NCI-H1092 (cell line): ENCODE data around the gene GPC6.

Experiments
- DNase-seq: peaks from one replicate; lab custom pipeline; 2025; lab: John Stamatoyannopoulos, UW

Gene GPC6

DNA sequence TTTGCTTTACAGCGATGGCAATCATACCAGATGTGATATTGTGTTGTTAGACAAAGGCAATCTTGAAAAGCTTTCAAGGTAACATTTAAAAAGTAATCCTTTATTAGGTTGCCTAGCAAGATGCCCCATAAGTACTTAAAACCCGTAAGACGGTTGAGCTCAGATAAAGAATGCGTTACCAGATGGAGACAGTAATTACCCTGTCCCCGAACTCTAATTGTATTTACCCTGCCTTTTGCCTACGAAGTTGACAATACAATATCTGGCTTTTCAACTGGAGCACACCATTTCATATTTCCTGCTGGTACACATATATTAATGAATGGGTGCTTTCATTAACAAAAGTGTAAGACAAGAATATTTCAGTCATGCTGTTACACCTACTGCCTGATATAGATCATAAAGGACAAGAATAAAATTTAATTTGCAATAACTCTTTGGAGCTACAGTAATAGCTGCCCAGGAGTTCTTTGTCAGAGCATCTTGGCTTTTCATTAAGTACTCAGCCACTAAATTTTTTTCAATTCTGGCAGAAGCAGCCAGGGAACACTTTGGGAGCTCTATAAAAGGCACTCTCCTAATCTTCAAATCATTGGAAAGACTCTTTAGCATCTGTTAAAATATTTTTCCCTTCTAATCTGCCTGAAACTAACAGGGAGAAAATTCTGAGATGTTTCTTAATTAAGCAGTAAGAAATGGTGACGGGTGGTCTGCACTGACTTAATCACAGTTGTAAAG lies 1189.1 kb downstream of the GPC6 start:
- DNase-seq = peak; percentile 75

DNA sequence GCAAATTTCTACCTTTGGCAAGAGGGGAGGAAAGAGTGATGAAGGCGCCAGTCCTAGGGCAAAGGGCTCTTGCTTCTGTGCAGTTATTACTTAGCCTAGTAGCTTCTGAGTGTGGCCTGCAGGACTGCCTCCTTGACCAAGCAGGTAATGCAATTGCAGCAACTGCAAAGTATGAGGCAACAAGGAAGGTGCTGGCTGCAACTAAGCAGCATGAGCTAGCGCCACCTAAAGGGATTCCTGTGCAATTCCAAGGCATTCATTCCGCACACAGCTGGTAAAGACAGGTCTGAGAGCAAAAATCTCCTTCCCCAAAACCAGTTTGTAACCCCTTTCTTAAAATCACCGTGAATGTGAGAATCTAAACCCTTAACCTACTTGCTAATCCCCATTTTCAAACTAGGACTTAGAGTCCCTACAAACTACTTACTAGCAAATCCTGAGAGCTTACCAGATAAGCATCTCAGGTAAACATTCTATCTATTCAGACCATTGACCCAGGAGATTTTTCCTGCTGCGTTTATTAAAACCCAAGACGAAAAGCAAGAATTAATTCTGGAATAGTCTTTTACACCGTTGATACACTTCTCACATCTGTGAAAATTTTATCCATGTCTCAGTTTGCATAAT lies 1190.0 kb downstream of the GPC6 start:
- DNase-seq = peak; percentile 78

DNA sequence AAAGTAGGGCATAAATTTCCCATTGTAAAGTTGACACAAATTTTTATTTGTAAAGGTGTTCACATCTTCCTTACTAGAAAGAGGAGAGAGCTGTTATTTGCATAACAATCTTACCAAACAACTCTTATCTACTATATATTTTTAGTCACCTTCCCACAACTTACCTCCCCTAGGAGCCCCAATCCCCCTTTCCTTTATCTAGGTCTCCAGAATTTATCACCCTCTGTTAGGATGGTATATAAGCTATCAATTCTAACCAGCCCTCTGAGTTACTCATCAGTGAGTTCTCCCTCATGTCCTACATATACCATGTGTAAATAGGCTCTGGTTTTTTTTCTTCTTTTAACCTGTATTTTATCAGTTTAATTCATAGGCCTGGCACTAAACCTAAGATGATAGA lies 1190.7 kb downstream of the GPC6 start:
- DNase-seq = no peak

DNA sequence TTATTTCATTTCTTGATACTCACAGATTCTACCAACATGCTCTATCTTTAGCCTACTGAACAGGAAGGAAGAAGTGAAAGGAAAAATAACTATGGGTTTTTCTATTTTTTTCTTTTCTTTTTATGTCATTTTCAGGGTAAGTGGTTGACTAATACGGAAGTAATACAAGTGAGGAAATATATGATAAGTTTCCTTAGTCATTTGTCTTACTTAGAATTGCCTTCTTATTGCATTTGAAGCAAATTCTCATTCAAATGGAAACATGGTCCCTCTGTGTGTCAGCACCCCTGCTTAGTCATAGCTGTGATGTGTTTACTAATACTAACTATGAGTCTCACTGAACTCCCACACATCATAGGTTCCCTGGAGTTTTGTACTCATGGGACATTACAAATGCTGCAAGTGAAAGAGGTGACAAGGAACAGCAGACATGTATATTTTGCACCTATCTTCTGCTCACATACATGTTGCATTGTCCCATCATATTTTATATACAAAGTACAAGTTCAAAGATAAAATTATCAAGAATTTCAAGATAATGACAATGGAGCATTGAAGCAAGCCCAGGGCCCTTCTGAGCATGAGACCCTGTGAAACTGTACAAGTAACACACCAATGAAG lies 1192.8 kb downstream of the GPC6 start:
- DNase-seq = no peak

DNA sequence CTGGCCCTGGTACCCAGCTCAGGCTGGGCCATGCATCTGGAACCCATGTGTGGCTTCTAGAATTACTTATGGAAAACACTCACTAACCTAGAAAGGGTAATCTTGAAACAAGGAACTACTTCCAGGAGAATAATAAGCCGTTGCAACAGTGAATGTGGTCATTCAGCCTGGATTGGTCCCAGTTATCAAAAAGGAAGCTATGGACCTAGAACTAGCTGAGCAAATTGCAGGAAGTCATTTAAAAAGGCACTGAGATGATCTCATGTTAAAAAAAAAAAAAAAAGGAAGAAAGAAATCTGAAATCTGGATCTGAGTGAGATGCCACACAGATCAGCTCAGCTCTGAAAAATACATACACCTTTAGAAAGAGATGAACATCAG lies 1193.3 kb downstream of the GPC6 start:
- DNase-seq = no peak

DNA sequence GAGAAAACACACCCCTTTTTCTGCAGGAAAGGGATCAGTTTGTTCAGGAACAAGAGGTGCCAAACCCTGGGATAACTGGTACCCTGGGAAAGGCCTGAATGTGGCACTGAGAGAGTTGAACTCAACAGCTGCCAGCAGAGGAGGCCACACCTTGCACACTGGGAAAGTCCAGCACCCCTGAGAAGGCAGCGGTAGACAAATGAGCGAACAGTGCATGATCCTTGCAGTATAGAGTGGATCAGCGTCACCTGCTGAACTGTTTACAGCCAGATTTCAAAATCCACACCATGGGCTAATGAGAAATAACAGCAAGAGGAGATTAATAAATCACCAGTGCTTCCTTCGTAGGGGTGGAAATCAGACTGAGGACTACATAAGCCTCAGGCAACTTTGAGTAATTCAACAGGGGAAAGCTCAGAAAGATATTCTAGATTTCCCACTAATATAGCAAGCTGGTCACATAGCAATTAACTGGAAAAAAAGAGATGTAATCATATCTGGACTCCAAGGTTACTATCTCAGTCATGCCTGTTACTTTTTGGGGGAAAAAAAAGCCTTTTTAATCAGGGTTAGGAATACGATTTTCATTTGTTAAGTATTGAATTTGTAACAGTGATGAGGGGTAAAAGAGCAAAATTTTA lies 1200.8 kb downstream of the GPC6 start:
- DNase-seq = no peak

DNA sequence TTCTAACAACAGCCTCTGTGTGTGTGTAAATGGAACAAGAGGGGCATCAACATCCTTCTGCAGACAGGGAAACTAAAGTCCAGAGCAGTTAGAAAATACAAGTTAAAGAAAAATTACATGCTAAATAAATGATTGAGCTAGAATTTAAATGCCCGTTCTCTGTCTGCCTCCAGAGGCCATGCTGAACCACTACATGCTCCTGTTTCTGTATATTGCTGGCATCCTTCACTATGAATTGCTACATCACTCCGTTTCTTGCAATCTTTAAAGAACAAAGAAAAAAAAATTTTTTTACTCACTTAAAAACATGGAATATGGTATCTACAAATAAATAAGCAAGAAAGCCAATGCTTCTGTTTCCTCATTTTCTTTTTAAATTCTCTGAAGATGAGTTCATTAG lies 1205.0 kb downstream of the GPC6 start:
- DNase-seq = no peak

DNA sequence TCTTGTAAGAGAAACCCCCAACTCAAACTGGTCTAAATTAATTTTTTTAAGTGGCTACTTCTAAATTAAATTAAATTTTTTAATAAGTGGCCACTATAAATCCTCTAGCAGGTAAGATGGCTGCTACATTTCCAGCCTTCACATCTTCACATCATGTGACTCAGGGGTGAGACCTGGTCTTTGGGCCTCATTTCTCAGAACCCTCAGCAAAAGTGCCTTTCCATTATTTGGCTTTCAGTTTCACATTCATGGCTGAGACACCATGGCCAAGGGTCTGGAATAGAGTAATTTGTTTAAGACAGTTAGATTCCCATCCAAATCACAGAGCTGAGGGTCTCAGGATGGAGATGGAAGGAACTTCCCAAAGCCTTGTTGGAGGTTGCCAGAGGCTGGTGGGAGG lies 1205.4 kb downstream of the GPC6 start:
- no peak for DNase-seq

DNA sequence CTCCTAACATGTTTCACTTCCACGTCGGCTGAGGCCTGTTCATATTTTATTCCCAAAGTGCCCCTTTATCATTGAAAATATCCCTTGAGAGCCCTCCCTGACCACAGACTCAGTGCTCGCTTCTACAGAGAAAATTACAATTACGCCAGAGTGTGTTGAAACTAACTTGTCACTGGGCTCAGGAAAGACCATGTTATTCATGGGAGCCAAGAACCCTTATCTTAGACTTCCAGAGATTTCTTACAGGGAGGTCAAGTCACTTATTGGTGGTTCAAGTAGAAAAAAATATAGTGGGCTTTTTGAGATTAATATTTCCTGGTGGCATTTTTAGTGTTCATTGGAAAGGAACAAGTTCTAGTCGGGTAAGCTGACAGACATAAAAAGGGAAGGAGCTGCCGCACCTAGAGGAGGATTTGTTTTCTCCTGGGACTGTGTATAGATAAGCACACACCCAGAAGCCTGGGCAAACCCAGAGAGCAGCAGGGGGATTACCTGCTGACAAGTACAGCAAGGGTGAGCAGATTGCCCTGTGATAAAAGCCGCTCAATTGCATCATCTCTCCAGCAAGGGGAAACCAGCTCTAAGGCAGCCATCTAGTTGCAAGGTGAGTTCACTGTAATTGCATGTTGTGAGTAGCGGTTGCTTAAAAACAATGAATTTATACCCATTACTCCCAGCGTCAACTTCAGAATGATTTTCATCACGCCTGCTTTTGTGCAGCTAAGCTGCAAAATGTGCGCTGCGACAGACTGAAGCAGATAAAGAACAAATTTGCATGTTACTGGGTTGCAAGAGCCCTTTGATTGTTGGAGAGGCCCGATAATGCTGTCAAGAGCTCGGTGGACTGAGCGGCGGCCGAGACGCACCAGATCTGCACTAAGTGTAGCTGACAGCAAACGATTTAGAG lies 1206.7 kb downstream of the GPC6 start:
- peak; percentile 67 for DNase-seq

DNA sequence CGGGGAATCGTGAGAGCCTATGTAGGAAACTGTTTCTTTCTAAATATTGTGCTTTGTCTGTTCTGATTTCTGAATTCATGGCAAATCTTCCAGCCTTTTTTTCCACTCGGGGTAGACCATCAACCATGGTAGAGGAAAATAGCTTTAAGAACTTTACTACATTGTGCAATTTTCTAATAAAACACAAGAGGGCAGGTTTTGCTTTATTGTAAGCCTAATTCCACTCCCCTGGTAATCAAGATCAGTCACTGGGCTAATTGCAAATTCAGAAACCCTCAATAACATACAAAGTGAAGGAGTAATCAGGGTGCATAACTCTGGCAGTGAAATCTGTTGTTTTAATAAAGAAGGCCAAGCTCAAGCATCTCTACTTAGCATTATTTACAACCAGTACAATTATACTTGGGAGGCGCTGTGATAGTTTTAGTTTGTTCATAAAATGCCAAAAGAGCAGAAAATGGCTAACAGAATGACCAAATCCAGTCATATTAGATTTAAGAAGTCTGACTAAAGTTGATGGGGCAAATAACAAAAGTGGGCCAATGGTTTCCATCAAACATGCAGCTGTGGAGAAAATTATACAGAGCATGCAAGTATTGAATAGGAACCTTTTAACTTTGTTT lies 1209.1 kb downstream of the GPC6 start:
- DNase-seq = peak; percentile 79

DNA sequence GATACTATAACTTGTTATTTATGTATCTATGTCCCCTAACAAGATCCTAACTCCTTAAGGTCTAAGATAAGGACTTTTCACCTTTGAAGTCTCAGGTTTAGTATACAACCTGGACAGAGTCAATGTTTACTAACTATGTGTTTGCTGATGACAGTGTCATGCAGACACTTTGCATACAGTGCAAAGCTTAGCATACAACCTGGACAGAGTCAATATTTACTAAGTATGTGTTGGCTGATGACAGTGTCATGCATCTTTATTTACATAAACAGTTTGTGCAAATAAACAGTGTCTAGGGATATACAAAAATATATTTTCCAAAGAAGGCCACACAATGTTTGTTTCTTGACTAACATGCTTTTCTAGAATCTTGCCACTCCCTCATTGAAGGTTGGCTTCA lies 1218.2 kb downstream of the GPC6 start:
- DNase-seq = no peak

DNA sequence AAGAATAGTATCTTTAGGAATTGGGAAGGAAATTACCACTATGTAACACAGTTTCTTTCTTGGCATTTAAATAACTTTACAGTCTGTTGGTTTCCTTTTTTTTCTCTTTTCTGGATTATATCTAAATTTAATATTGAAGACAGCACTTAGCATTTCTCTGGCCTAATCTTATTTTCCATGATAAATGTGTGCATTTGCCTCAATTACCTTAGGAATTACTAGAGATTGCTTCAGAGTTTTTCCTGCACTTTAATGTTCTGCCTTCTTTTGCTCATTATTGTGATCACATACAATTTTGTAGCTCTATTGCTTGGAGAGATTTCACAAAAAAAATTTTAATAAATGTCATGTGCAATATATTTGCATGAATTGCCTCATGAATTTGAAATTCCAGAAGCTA lies 1227.7 kb downstream of the GPC6 start:
- no peak for DNase-seq

DNA sequence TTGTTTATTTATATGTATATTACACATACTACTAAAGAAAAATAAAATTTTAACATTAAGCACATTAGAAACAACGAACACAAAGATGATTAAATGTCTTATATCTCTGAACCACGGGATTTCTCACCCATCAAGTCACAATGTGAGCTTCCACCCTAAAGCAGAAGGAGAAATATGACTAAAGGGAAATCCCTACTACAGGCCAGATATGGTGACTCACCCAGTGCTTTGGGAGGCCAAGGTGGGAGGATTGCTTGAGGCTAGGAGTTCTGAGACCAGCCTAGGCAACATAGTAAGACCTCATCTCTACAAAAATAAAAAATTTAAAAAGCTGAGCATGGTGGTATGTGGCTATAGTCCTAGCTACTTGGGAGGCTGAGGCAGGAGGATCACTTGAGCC lies 1228.3 kb downstream of the GPC6 start:
- DNase-seq = no peak

DNA sequence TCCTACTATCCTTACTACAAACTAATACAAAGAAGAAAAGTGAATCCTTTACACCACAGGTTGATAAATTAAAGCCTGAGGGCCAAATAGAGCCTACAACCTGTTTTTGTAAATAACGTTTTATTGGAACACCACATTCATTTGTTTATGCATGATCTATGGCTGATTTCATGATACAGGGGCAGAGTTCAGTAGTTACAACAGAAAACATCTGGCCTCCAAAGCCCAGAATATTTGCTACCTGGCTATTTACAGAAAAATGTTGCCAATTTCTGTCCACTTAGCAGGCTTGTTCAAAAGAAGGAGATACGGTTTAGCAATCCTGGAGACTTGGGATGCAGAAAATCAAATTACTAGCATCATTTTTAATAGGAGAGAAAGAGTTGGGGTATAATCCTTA lies 1228.8 kb downstream of the GPC6 start:
- no peak for DNase-seq
